PFSK-1 (cell line): Measurements from ENCODE around the gene ACAD8.

Source experiments
- FOXP2 ChIP-seq: optimal IDR thresholded peaks from 2 replicates; pipeline ENCODE3; 2011; ENCODE audit warnings: borderline replicate concordance, control low read depth, inconsistent platforms; ENCODE audit not compliant: insufficient read depth; ENCODE audit errors: extremely low read length, extremely low read depth
- POLR2AphosphoS5 ChIP-seq: IDR thresholded peaks from 2 replicates; pipeline ENCODE4 v1.6.1; 2012; ENCODE audit warnings: low read depth, mild to moderate bottlenecking, control low read depth, low read length, moderate library complexity
- REST ChIP-seq, 2 experiments: IDR thresholded peaks; 2 replicates each; pipeline versions ENCODE4 v1.6.1 to v1.8.0; 2011 to 2012; ENCODE audit warnings: low read depth in 2 of 2, low read length in 2 of 2, control low read depth in 1 of 2, inconsistent platforms in 1 of 2, mild to moderate bottlenecking in 1 of 2, moderate library complexity in 1 of 2; ENCODE audit not compliant: insufficient read depth in 1 of 2
- SIN3A ChIP-seq: IDR thresholded peaks from 2 replicates; pipeline ENCODE4 v1.6.1; 2012; ENCODE audit warnings: mild to moderate bottlenecking, low read length, moderate library complexity, borderline replicate concordance; ENCODE audit not compliant: insufficient read depth
- TAF1 ChIP-seq: IDR thresholded peaks from 2 replicates; pipeline ENCODE4 v1.6.1; 2012; ENCODE audit warnings: low read length, control low read depth, borderline replicate concordance; ENCODE audit not compliant: insufficient read depth

The ACAD8 gene

GRCh38 chr11:134224710-134225664 is 28.4 kb upstream of the ACAD8 start:
- no peak for TF ChIP-seq REST (IDR thresholded peaks at IDR 0.05; ENCODE audit: insufficient read depth in 1 of 2, low read depth in 2 of 2, low read length in 2 of 2)
- peak; percentile 57; the same call in 1 of the 2 replicates for TF ChIP-seq SIN3A

GRCh38 chr11:134226806-134227325 is 26.5 kb upstream of the ACAD8 start:
- no peak for TF ChIP-seq SIN3A
- TF ChIP-seq POLR2AphosphoS5 = no peak
- TF ChIP-seq TAF1 = no peak

GRCh38 chr11:134228625-134229024 is 24.7 kb upstream of the ACAD8 start:
- TF ChIP-seq TAF1 (no peak), POLR2AphosphoS5 (no peak), REST (IDR thresholded peaks at IDR 0.05; ENCODE audit: insufficient read depth in 1 of 2, low read depth in 2 of 2, low read length in 2 of 2) (no peak), SIN3A (no peak), FOXP2 (no peak)

GRCh38 chr11:134229126-134229790 is 24.1 kb upstream of the ACAD8 start:
- TF ChIP-seq REST (IDR thresholded peaks at IDR 0.05; ENCODE audit: insufficient read depth in 1 of 2, low read depth in 2 of 2, low read length in 2 of 2) (no peak), FOXP2 (no peak), POLR2AphosphoS5 (no peak), SIN3A (no peak), TAF1 (no peak)

GRCh38 chr11:134230339-134230738 is 23.0 kb upstream of the ACAD8 start:
- peak; percentile 86; the same call in 1 of the 2 replicates for TF ChIP-seq SIN3A
- peak; percentile 67 for TF ChIP-seq FOXP2
- no peak for TF ChIP-seq REST (IDR thresholded peaks at IDR 0.05; ENCODE audit: insufficient read depth in 1 of 2, low read depth in 2 of 2, low read length in 2 of 2)
